Measurements from ENCODE around the gene CNTRL.
A peak's percentile ranks its signal among the peaks of the same experiment; 100 is the strongest.

Gene CNTRL

DNA sequence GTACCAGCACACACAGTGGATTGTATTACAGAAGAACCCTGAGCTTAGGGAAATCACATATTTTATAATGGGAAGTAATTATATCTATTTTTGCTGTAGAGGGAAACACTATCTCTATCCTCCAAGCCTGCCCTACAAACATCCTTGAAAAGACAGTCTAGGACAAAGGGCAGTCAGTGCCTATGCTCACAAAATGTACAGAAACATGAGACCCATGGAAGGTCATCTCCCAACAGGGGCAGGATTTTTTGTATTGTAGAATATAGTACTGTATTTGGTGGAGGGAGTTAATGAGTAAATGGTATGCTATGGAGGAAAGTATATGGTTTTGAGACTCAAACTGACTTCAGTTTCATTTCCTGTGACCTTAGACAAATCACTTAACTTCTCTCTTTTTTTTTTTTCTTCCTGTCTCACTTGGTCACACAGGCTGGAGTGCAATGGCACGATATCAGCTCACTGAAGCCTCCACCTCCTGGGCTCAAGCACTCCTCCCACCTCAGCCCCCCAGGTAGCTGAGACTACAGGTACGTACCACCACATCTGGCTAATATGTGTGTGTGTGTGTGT, 132.7 kb downstream of the CNTRL start:
- no peaks in the 10 kb centered on the region for H3K27me3 ChIP-seq (ENCODE audit: control insufficient read depth, insufficient read depth, low read length)
- H3K9ac ChIP-seq (ENCODE audit: low read depth, low read length), result no peak overlapping the region
- no peaks in the 10 kb centered on the region for H3K36me3 ChIP-seq (ENCODE audit: insufficient read depth, low read length)
- peaks cover under 1% of the 10 kb centered on the region for H3K4me1 ChIP-seq (ENCODE audit: control insufficient read depth, insufficient read depth, low read length)
- no peak overlapping the region for H3K4me2 ChIP-seq (ENCODE audit: low read length)
- no peaks in the 10 kb centered on the region for H3K9me3 ChIP-seq (replicated peaks; ENCODE audit: low read length)
- no peak overlapping the region for H3K4me3 ChIP-seq (ENCODE audit: low read length)

DNA sequence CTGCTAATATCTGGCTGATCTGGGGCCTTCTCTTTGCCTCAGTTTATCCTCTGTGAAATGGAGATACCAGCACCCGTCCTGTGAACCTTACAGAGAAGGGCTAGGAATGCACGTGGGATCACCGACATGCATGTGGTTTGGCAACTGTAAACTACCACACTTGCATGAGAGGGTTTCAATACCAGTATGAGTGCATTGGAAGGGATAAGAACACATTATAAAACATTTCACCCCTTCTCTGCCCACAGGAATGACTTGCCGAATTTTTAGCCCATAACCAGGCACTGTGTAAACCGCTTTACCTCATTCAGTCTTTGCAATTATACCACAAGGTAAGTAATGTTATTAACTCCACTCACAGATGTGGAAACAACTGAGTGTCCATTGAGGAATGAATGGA, 135.8 kb downstream of the CNTRL start:
- Histone ChIP-seq H3K27me3 (ENCODE audit: control insufficient read depth, insufficient read depth, low read length) (no peaks in the 10 kb centered on the region), H3K4me2 (ENCODE audit: low read length) (no peak overlapping the region), H3K36me3 (ENCODE audit: insufficient read depth, low read length) (no peaks in the 10 kb centered on the region)

DNA sequence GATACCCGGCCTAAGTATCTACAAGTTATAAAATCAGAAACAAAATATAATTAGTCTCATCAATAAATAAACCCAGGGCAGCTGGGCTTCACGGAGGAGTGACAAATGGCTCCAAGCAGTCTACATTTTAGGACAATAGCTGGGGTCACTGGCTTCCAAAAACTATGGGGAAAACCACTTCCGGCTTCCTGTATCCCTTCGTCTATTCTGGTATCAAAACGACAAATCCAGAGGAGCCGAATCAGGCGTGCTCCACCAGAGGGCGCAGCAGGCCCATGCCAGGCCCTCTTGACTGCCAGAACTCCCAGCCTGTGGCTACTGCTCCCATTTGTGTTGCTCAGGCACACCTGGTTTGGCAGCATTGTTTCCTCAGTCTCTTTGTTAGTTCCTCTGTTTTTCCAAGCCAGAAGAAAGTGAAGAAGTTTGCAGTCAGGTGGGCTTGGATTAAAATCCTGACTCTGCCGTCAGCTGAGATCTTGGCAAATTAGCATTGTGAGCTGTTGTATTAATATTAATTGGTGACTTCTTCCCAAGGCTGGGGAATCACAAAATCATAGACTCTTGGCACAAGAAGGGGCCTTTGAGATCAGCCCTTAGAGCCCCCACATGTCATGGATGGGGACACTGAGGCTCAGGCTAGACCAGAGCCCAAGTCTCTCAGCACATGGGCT, 138.5 kb downstream of the CNTRL start:
- Histone ChIP-seq H3K9me3 (replicated peaks; ENCODE audit: low read length) (no peaks in the 10 kb centered on the region), H3K4me2 (ENCODE audit: low read length) (no peak overlapping the region), H3K4me1 (ENCODE audit: control insufficient read depth, insufficient read depth, low read length) (peaks cover 10% of the 10 kb centered on the region), H3K36me3 (ENCODE audit: insufficient read depth, low read length) (no peaks in the 10 kb centered on the region), H3K27me3 (ENCODE audit: control insufficient read depth, insufficient read depth, low read length) (no peaks in the 10 kb centered on the region), H3K4me3 (ENCODE audit: low read length) (no peak overlapping the region), H3K9ac (ENCODE audit: low read depth, low read length) (peak overlapping the region; percentile 30)

More for the DNA sequence above, 135.8 kb downstream of the CNTRL start:
- Histone ChIP-seq H3K4me1 (ENCODE audit: control insufficient read depth, insufficient read depth, low read length) (peaks cover 4% of the 10 kb centered on the region), H3K4me3 (ENCODE audit: low read length) (no peak overlapping the region), H3K9me3 (replicated peaks; ENCODE audit: low read length) (no peaks in the 10 kb centered on the region), H3K9ac (ENCODE audit: low read depth, low read length) (no peak overlapping the region)

DNA sequence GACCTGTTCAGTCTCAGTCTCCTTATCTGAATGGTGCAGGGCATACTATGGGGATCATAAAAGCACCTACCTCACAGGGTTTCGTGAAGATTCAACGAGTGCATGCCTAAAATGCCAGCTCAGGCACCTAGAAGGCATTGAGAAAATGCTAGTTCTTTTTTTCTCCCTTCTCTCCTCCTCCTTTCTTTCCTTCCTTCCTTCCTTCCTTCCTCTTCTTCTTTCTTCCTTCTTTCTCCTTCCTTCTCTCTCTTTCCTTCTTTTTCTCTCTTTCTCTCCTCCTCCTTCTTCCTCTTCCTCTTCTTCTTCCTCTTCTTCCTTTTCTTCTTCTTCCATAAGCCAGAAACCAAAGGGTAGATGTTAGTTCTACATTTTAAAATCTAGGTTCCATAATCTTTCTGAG, 139.2 kb downstream of the CNTRL start:
- no peaks in the 10 kb centered on the region for H3K36me3 ChIP-seq (ENCODE audit: insufficient read depth, low read length)

DNA sequence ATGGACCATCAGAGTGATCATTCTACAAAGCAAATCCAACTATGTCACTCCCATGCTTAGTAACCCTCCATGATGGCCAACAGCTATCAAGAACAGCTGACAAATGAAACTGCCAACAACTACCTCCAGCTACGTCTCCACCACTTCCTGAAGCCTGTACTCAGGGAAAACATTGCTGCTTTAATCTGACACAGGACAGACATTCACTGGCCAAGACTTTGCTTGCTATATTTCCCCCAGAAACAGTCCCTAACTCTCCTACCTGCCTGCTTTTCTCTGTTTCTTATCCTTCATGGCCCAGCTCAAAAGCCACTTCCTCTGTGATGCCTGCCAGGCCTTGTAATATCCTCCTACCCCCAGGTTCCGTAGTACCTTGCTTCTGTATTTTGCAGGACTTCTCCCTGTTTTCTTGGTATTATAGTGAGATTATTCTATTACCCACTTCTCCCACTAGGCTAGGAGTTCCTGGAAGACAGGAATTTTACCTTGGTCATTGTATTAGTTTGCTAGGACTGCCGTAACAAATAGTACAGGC, 141.6 kb downstream of the CNTRL start:
- no peak overlapping the region for H3K4me2 ChIP-seq (ENCODE audit: low read length)
- peaks cover 10% of the 10 kb centered on the region for H3K4me1 ChIP-seq (ENCODE audit: control insufficient read depth, insufficient read depth, low read length)
- H3K4me3 ChIP-seq (ENCODE audit: low read length), result no peak overlapping the region
- no peaks in the 10 kb centered on the region for H3K9me3 ChIP-seq (replicated peaks; ENCODE audit: low read length)
- H3K9ac ChIP-seq (ENCODE audit: low read depth, low read length), result no peak overlapping the region
- no peaks in the 10 kb centered on the region for H3K36me3 ChIP-seq (ENCODE audit: insufficient read depth, low read length)
- no peaks in the 10 kb centered on the region for H3K27me3 ChIP-seq (ENCODE audit: control insufficient read depth, insufficient read depth, low read length)

More for the DNA sequence above, 139.2 kb downstream of the CNTRL start:
- Histone ChIP-seq H3K4me2 (ENCODE audit: low read length) (no peak overlapping the region), H3K4me1 (ENCODE audit: control insufficient read depth, insufficient read depth, low read length) (peaks cover 10% of the 10 kb centered on the region), H3K9ac (ENCODE audit: low read depth, low read length) (no peak overlapping the region), H3K9me3 (replicated peaks; ENCODE audit: low read length) (no peaks in the 10 kb centered on the region), H3K4me3 (ENCODE audit: low read length) (no peak overlapping the region), H3K27me3 (ENCODE audit: control insufficient read depth, insufficient read depth, low read length) (no peaks in the 10 kb centered on the region)

GRCh38 chr9:121217609-121218292, 143.0 kb downstream of the CNTRL start:
- Histone ChIP-seq H3K9me3 (replicated peaks; ENCODE audit: low read length) (no peaks in the 10 kb centered on the region), H3K9ac (ENCODE audit: low read depth, low read length) (no peak overlapping the region), H3K27me3 (ENCODE audit: control insufficient read depth, insufficient read depth, low read length) (no peaks in the 10 kb centered on the region), H3K4me2 (ENCODE audit: low read length) (no peak overlapping the region), H3K4me1 (ENCODE audit: control insufficient read depth, insufficient read depth, low read length) (peaks cover 12% of the 10 kb centered on the region), H3K36me3 (ENCODE audit: insufficient read depth, low read length) (no peaks in the 10 kb centered on the region), H3K4me3 (ENCODE audit: low read length) (no peak overlapping the region)

DNA sequence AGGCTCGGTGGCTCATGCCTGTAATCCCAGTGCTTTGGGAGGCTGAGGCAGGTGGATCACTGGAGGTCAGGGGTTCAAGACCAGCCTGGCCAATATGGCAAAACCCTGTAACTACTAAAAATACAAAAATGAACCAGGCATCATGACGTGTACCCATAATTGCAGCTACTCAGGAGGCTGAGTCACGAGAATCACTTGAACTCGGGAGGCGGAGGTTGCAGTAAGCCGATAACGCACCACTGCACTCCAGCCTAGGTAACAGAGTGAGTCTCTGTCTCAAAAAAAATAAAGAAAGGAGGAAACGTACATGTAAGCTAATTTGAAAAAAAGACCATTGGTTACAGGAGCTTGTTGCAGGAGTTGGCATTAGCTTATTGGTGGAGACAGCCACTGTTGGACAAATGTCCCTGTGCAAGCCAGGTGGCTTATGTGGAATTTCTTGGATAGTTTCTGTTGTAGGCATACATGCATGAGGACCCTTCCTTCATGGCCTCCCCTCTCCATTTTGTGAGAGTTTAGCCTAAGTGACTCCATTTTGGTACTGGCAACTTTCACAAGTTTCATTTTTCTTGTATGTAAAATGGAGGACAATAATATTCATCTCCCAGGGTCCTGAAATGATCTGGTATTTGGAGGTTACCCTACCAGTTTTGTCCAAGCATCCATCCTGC, 143.7 kb downstream of the CNTRL start:
- Histone ChIP-seq H3K4me2 (ENCODE audit: low read length) (no peak overlapping the region), H3K9me3 (replicated peaks; ENCODE audit: low read length) (no peaks in the 10 kb centered on the region), H3K4me3 (ENCODE audit: low read length) (no peak overlapping the region)

GRCh38 chr9:121219530-121219929, 144.8 kb downstream of the CNTRL start:
- no peak overlapping the region for H3K9ac ChIP-seq (ENCODE audit: low read depth, low read length)
- H3K27me3 ChIP-seq (ENCODE audit: control insufficient read depth, insufficient read depth, low read length), result no peaks in the 10 kb centered on the region

More for the DNA sequence above, 143.7 kb downstream of the CNTRL start:
- no peaks in the 10 kb centered on the region for H3K36me3 ChIP-seq (ENCODE audit: insufficient read depth, low read length)
- peaks cover 9% of the 10 kb centered on the region for H3K4me1 ChIP-seq (ENCODE audit: control insufficient read depth, insufficient read depth, low read length)
- no peaks in the 10 kb centered on the region for H3K27me3 ChIP-seq (ENCODE audit: control insufficient read depth, insufficient read depth, low read length)
- no peak overlapping the region for H3K9ac ChIP-seq (ENCODE audit: low read depth, low read length)

DNA sequence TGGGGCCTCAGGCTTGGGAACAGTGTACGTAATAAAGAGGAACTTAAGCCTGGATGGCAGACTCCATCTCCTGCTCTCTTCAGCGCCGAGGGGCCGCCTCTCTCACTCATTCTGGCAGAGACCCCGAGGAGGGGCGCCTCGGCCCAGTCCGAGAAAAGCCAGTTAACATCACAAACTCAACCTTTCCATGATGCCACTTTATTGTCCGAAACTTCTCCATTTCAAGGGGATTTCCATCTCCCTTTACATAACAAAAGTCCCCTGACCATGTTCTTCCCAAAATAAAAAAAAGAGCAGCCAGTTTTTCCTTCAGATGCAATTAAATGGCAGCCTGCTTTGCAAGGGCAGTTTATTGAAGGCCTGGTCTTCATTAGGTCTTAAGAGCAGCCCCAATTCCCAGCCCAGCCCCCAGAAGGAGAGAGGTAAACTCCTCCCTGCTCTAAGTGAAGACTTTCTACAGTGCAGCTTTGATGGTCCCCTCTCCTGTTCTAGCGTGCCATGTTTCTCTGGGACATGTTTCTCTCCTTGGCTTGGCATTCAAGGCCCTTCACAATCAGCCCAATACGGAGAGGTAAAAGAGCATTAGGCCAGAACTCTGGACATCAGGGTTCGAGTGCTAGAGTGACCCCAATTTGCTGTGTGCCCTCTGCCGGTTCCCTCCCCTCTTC, 146.4 kb downstream of the CNTRL start:
- H3K9ac ChIP-seq (ENCODE audit: low read depth, low read length), result no peak overlapping the region
- H3K4me2 ChIP-seq (ENCODE audit: low read length), result no peak overlapping the region
- no peaks in the 10 kb centered on the region for H3K36me3 ChIP-seq (ENCODE audit: insufficient read depth, low read length)
- H3K9me3 ChIP-seq (replicated peaks; ENCODE audit: low read length), result no peaks in the 10 kb centered on the region
- no peak overlapping the region for H3K4me3 ChIP-seq (ENCODE audit: low read length)
- H3K4me1 ChIP-seq (ENCODE audit: control insufficient read depth, insufficient read depth, low read length), result peaks cover 12% of the 10 kb centered on the region
- H3K27me3 ChIP-seq (ENCODE audit: control insufficient read depth, insufficient read depth, low read length), result no peaks in the 10 kb centered on the region

More at GRCh38 chr9:121219530-121219929, 144.8 kb downstream of the CNTRL start:
- H3K36me3 ChIP-seq (ENCODE audit: insufficient read depth, low read length), result no peaks in the 10 kb centered on the region
- no peak overlapping the region for H3K4me3 ChIP-seq (ENCODE audit: low read length)
- H3K4me2 ChIP-seq (ENCODE audit: low read length), result no peak overlapping the region
- H3K4me1 ChIP-seq (ENCODE audit: control insufficient read depth, insufficient read depth, low read length), result peaks cover 9% of the 10 kb centered on the region
- no peaks in the 10 kb centered on the region for H3K9me3 ChIP-seq (replicated peaks; ENCODE audit: low read length)

- Histone ChIP-seq H3K27me3 (ENCODE audit: control insufficient read depth, insufficient read depth, low read length) (no peaks in the 10 kb centered on the region), H3K4me3 (ENCODE audit: low read length) (no peak overlapping the region), H3K9me3 (replicated peaks; ENCODE audit: low read length) (no peaks in the 10 kb centered on the region), H3K4me2 (ENCODE audit: low read length) (no peak overlapping the region), H3K4me1 (ENCODE audit: control insufficient read depth, insufficient read depth, low read length) (peaks cover 17% of the 10 kb centered on the region), H3K36me3 (ENCODE audit: insufficient read depth, low read length) (no peaks in the 10 kb centered on the region), H3K9ac (ENCODE audit: low read depth, low read length) (no peak overlapping the region)
Measured at GRCh38 chr9:121221664-121222055, 146.9 kb downstream of the CNTRL start.
